ENCODE data around the gene MAP3K20.
"Not testable (repeated sequence)": the region's sequence is repeated elsewhere in the genome, so short reads cannot be mapped to it uniquely, and the experiment has no call there.

The MAP3K20 gene

GRCh38 chr2:173161507-173161906 lies 85.9 kb downstream of the MAP3K20 start:
- DNase-seq (ENCODE audit: low spot score) = no peak

- DNase-seq (ENCODE audit: low spot score) = not testable (repeated sequence)
Measured at GRCh38 chr2:173163357-173163756, 87.7 kb downstream of the MAP3K20 start.

GRCh38 chr2:173164396-173164795 lies 88.8 kb downstream of the MAP3K20 start:
- DNase-seq (ENCODE audit: low spot score) = no peak

GRCh38 chr2:173165443-173166238 lies 90.0 kb downstream of the MAP3K20 start:
- no peak for DNase-seq (ENCODE audit: low spot score)

- no peak for DNase-seq (ENCODE audit: low spot score)
Measured at GRCh38 chr2:173171321-173171720, 95.7 kb downstream of the MAP3K20 start.

GRCh38 chr2:173171924-173172643 lies 96.4 kb downstream of the MAP3K20 start:
- DNase-seq (ENCODE audit: low spot score) = no peak

GRCh38 chr2:173174339-173174738 lies 98.7 kb downstream of the MAP3K20 start:
- not testable (repeated sequence) for DNase-seq (ENCODE audit: low spot score)

GRCh38 chr2:173175222-173175621 lies 99.6 kb downstream of the MAP3K20 start:
- DNase-seq (ENCODE audit: low spot score) = no peak

GRCh38 chr2:173181982-173182381 lies 106.3 kb downstream of the MAP3K20 start:
- DNase-seq (ENCODE audit: low spot score) = no peak

GRCh38 chr2:173184031-173185004 lies 108.7 kb downstream of the MAP3K20 start:
- peak; percentile 59 for DNase-seq (ENCODE audit: low spot score)

- no peak for DNase-seq (ENCODE audit: low spot score)
Measured at GRCh38 chr2:173185437-173185836, 109.8 kb downstream of the MAP3K20 start.

- no peak for DNase-seq (ENCODE audit: low spot score)
Measured at GRCh38 chr2:173187941-173188788, 112.5 kb downstream of the MAP3K20 start.

GRCh38 chr2:173191601-173192000 lies 116.0 kb downstream of the MAP3K20 start:
- no peak for DNase-seq (ENCODE audit: low spot score)

- no peak for DNase-seq (ENCODE audit: low spot score)
Measured at GRCh38 chr2:173192071-173192470, 116.4 kb downstream of the MAP3K20 start.

GRCh38 chr2:173193925-173194324 lies 118.3 kb downstream of the MAP3K20 start:
- no peak for DNase-seq (ENCODE audit: low spot score)

GRCh38 chr2:173195100-173195499 lies 119.5 kb downstream of the MAP3K20 start:
- no peak for DNase-seq (ENCODE audit: low spot score)

- DNase-seq (ENCODE audit: low spot score) = no peak
Measured at GRCh38 chr2:173196080-173196479, 120.4 kb downstream of the MAP3K20 start.

- DNase-seq (ENCODE audit: low spot score) = no peak
Measured at GRCh38 chr2:173196638-173197037, 121.0 kb downstream of the MAP3K20 start.

GRCh38 chr2:173198327-173198726 lies 122.7 kb downstream of the MAP3K20 start:
- no peak for DNase-seq (ENCODE audit: low spot score)

GRCh38 chr2:173199294-173199693 lies 123.6 kb downstream of the MAP3K20 start:
- DNase-seq (ENCODE audit: low spot score) = no peak

- DNase-seq (ENCODE audit: low spot score) = no peak
Measured at GRCh38 chr2:173202570-173202969, 126.9 kb downstream of the MAP3K20 start.

All from LoVo (cell line).